ENCODE data around the gene EMX1.

GRCh38 chr2:72926368-72926767 is 9.0 kb downstream of the EMX1 start:
- TF ChIP-seq CTCF (IDR thresholded peaks at IDR 0.05): no peak
- no peak for TF ChIP-seq POLR2A (IDR thresholded peaks at IDR 0.05)

Data from Peyer's patch (tissue), 4 donors.